ENCODE data around the gene ZFP92.

The ZFP92 gene

GRCh38 chrX:153406011-153406410 is 5.3 kb upstream of the ZFP92 start:
- no peak overlapping the region for H3K27ac ChIP-seq (ENCODE audit: low read depth, low read length)
- no peaks in the 10 kb centered on the region for H3K9me3 ChIP-seq (ENCODE audit: insufficient read depth, low read length)
- TF ChIP-seq EZH2phosphoT487 (conservative IDR thresholded peaks at IDR 0.05; ENCODE audit: low read length) (no peak), CTCF (IDR thresholded peaks at IDR 0.05; ENCODE audit: insufficient read depth, low read length, poor library complexity, severe bottlenecking) (no peak)
- H3F3A ChIP-seq (ENCODE audit: insufficient read depth), result no peaks in the 10 kb centered on the region
- no peaks in the 10 kb centered on the region for H4K20me1 ChIP-seq (ENCODE audit: low read depth, low read length)
- no peaks in the 10 kb centered on the region for H3K36me3 ChIP-seq (ENCODE audit: low read length)
- H3K79me2 ChIP-seq (ENCODE audit: insufficient read depth, low read length), result no peaks in the 10 kb centered on the region
- H3K9ac ChIP-seq (ENCODE audit: low read length), result no peak overlapping the region
- no peak overlapping the region for H3K4me3 ChIP-seq (ENCODE audit: insufficient read depth, low read length, poor library complexity, severe bottlenecking)
- H3K4me2 ChIP-seq (ENCODE audit: low read depth, low read length, poor library complexity, severe bottlenecking), result no peak overlapping the region
- no peaks in the 10 kb centered on the region for H3K9me2 ChIP-seq (replicated peaks; ENCODE audit: insufficient read depth, low read length)
- no peaks in the 10 kb centered on the region for H3K27me3 ChIP-seq (ENCODE audit: low read length)
- no peak overlapping the region for H2AFZ ChIP-seq (ENCODE audit: low read depth, low read length, severe bottlenecking)

GRCh38 chrX:153406903-153407302 is 4.4 kb upstream of the ZFP92 start:
- Histone ChIP-seq H3K27me3 (ENCODE audit: low read length) (no peaks in the 10 kb centered on the region), H3K79me2 (ENCODE audit: insufficient read depth, low read length) (no peaks in the 10 kb centered on the region)

GRCh38 chrX:153407736-153408135 is 3.5 kb upstream of the ZFP92 start:
- TF ChIP-seq CTCF (IDR thresholded peaks at IDR 0.05; ENCODE audit: insufficient read depth, low read length, poor library complexity, severe bottlenecking) (no peak), EZH2phosphoT487 (conservative IDR thresholded peaks at IDR 0.05; ENCODE audit: low read length) (no peak)
- H3K4me2 ChIP-seq (ENCODE audit: low read depth, low read length, poor library complexity, severe bottlenecking), result no peak overlapping the region
- no peak overlapping the region for H2AFZ ChIP-seq (ENCODE audit: low read depth, low read length, severe bottlenecking)
- H3K27ac ChIP-seq (ENCODE audit: low read depth, low read length), result no peak overlapping the region
- H3F3A ChIP-seq (ENCODE audit: insufficient read depth), result no peaks in the 10 kb centered on the region
- H3K27me3 ChIP-seq (ENCODE audit: low read length), result no peaks in the 10 kb centered on the region
- no peak overlapping the region for H3K4me3 ChIP-seq (ENCODE audit: insufficient read depth, low read length, poor library complexity, severe bottlenecking)
- no peaks in the 10 kb centered on the region for H3K9me2 ChIP-seq (replicated peaks; ENCODE audit: insufficient read depth, low read length)
- H3K9me3 ChIP-seq (ENCODE audit: insufficient read depth, low read length), result no peaks in the 10 kb centered on the region
- H3K9ac ChIP-seq (ENCODE audit: low read length), result no peak overlapping the region
- no peaks in the 10 kb centered on the region for H3K36me3 ChIP-seq (ENCODE audit: low read length)
- no peaks in the 10 kb centered on the region for H3K79me2 ChIP-seq (ENCODE audit: insufficient read depth, low read length)
- no peaks in the 10 kb centered on the region for H4K20me1 ChIP-seq (ENCODE audit: low read depth, low read length)

More at GRCh38 chrX:153406903-153407302, 4.4 kb upstream of the ZFP92 start:
- no peak overlapping the region for H2AFZ ChIP-seq (ENCODE audit: low read depth, low read length, severe bottlenecking)
- H3K9me2 ChIP-seq (replicated peaks; ENCODE audit: insufficient read depth, low read length), result no peaks in the 10 kb centered on the region
- H3F3A ChIP-seq (ENCODE audit: insufficient read depth), result no peaks in the 10 kb centered on the region
- no peaks in the 10 kb centered on the region for H3K9me3 ChIP-seq (ENCODE audit: insufficient read depth, low read length)
- no peaks in the 10 kb centered on the region for H4K20me1 ChIP-seq (ENCODE audit: low read depth, low read length)
- H3K36me3 ChIP-seq (ENCODE audit: low read length), result no peaks in the 10 kb centered on the region
- H3K4me3 ChIP-seq (ENCODE audit: insufficient read depth, low read length, poor library complexity, severe bottlenecking), result no peak overlapping the region
- no peak overlapping the region for H3K4me2 ChIP-seq (ENCODE audit: low read depth, low read length, poor library complexity, severe bottlenecking)
- H3K9ac ChIP-seq (ENCODE audit: low read length), result no peak overlapping the region
- no peak for TF ChIP-seq CTCF (IDR thresholded peaks at IDR 0.05; ENCODE audit: insufficient read depth, low read length, poor library complexity, severe bottlenecking)
- no peak for TF ChIP-seq EZH2phosphoT487 (conservative IDR thresholded peaks at IDR 0.05; ENCODE audit: low read length)
- no peak overlapping the region for H3K27ac ChIP-seq (ENCODE audit: low read depth, low read length)

Data from SU-DHL-6 (cell line).